ENCODE measurements around the gene CEBPA.

- TF ChIP-seq, protein P1, sequence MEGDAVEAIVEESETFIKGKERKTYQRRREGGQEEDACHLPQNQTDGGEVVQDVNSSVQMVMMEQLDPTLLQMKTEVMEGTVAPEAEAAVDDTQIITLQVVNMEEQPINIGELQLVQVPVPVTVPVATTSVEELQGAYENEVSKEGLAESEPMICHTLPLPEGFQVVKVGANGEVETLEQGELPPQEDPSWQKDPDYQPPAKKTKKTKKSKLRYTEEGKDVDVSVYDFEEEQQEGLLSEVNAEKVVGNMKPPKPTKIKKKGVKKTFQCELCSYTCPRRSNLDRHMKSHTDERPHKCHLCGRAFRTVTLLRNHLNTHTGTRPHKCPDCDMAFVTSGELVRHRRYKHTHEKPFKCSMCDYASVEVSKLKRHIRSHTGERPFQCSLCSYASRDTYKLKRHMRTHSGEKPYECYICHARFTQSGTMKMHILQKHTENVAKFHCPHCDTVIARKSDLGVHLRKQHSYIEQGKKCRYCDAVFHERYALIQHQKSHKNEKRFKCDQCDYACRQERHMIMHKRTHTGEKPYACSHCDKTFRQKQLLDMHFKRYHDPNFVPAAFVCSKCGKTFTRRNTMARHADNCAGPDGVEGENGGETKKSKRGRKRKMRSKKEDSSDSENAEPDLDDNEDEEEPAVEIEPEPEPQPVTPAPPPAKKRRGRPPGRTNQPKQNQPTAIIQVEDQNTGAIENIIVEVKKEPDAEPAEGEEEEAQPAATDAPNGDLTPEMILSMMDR (IDR thresholded peaks at IDR 0.05): no peak
- TF ChIP-seq POLR2AphosphoS5 (IDR thresholded peaks at IDR 0.05): no peak
These were observed 26.7 kb upstream of the CEBPA start for GRCh38 chr19:33329060-33329459.

Data from stomach (tissue), 4 donors.